Endothelial cell of umbilical vein (primary cell): Measurements from ENCODE around the gene JHY. TPM values are rescaled to one million over a fixed set of nuclear protein-coding genes. Genes with fewer than 3 reads are reported as not detected.

Experiments
- BruUV-seq: library from RNA; stranded (reverse); fragments of 400-500 nt; replicated peaks from 2 replicates; lab custom pipeline; 2021; lab: Mats Ljungman, UMichigan
- CTCF ChIA-PET: fragments of 300-600, 350-600 bp; sonication (Branson Sonifier 250); formaldehyde crosslinking; loops from one replicate; lab custom pipeline; 2021; ENCODE audit warnings: antibody characterized with exemption, inconsistent platforms; lab: Charles Lee
- POLR2A ChIA-PET: fragments of 300-600, 350-600 bp; sonication (Branson Sonifier 250); formaldehyde crosslinking; loops from one replicate; lab custom pipeline; 2021; ENCODE audit warnings: antibody characterized with exemption, inconsistent platforms; lab: Charles Lee
- DNase-seq: peaks from one replicate; pipeline ENCODE4 v3.0.0-alpha.2; 2011; ENCODE audit warnings: low read depth, low spot score
- FAIRE-seq: peaks from 2 replicates; lab custom pipeline; 2011; peaks lifted over from hg19 to GRCh38; lab: Jason Lieb, UNC
- H2AFZ ChIP-seq: 2 replicates; pipeline ENCODE4 v1.6.0; 2012; ENCODE audit warnings: low read depth, low read length, control low read depth, inconsistent platforms
- H3K27ac ChIP-seq: 2 replicates; pipeline ENCODE4 v1.5.1; 2011; ENCODE audit warnings: low read depth, mild to moderate bottlenecking, control low read depth, low read length, moderate library complexity; ENCODE audit not compliant: insufficient read depth
- H3K27me3 ChIP-seq, 2 experiments: 2 replicates each; pipeline versions ENCODE4 v1.6.0 to v1.6.1; 2011; ENCODE audit warnings: low read length in 2 of 2, mixed read lengths in 1 of 2; ENCODE audit not compliant: control insufficient read depth in 2 of 2, insufficient read depth in 2 of 2
- H3K36me3 ChIP-seq, 2 experiments: 2 replicates in 1 of 2; 3 replicates in 1 of 2; pipeline ENCODE4 v1.5.1; 2011; ENCODE audit warnings: low read length in 2 of 2, mild to moderate bottlenecking in 1 of 2, moderate library complexity in 1 of 2; ENCODE audit not compliant: control insufficient read depth in 2 of 2, insufficient read depth in 2 of 2; ENCODE audit errors: extremely low read depth in 1 of 2
- H3K4me1 ChIP-seq: 3 replicates; pipeline ENCODE4 v1.5.1; 2011; ENCODE audit warnings: mild to moderate bottlenecking, low read length; ENCODE audit not compliant: control insufficient read depth, insufficient read depth; ENCODE audit errors: extremely low read depth
- H3K4me2 ChIP-seq: 2 replicates; pipeline ENCODE4 v1.6.1; 2011; ENCODE audit warnings: low read length, control low read depth, mixed read lengths; ENCODE audit not compliant: insufficient read depth
- H3K4me3 ChIP-seq, 3 experiments: fragments of 200-600 bp in 1 of 3; sonication (generic), shearing (Covaris generic) in 1 of 3; replicated peaks in 1 of 3; 2 replicates each; pipeline ENCODE4 v1.5.1; 2011 to 2016; ENCODE audit warnings: control low read depth in 3 of 3, low read length in 3 of 3, mild to moderate bottlenecking in 2 of 3, inconsistent platforms in 1 of 3, low read depth in 1 of 3, moderate library complexity in 1 of 3; ENCODE audit not compliant: insufficient read depth in 1 of 3
- H3K79me2 ChIP-seq: 2 replicates; pipeline ENCODE4 v1.6.0; 2012; ENCODE audit warnings: low read length, inconsistent platforms; ENCODE audit not compliant: control insufficient read depth, insufficient read depth
- H3K9ac ChIP-seq: replicated peaks from 2 replicates; pipeline ENCODE3; 2011; ENCODE audit warnings: low read length, control low read depth; ENCODE audit not compliant: insufficient read depth; ENCODE audit errors: extremely low read depth
- H3K9me1 ChIP-seq: replicated peaks from 3 replicates; pipeline ENCODE4 v1.6.0; 2011; ENCODE audit warnings: mild to moderate bottlenecking, low read length; ENCODE audit not compliant: control insufficient read depth, insufficient read depth; ENCODE audit errors: extremely low read depth
- H3K9me3 ChIP-seq: replicated peaks from 2 replicates; pipeline ENCODE4 v1.5.1; 2012; ENCODE audit warnings: low read length, inconsistent platforms; ENCODE audit not compliant: control insufficient read depth, insufficient read depth
- H4K20me1 ChIP-seq: replicated peaks from 2 replicates; pipeline ENCODE3; 2011; ENCODE audit warnings: mild to moderate bottlenecking, low read length; ENCODE audit not compliant: control insufficient read depth, insufficient read depth; ENCODE audit errors: extremely low read depth
- EZH2 ChIP-seq: IDR thresholded peaks from 2 replicates; pipeline ENCODE4 v1.6.1; 2012; ENCODE audit warnings: borderline replicate concordance, low read depth, mild to moderate bottlenecking, moderate library complexity, low read length, inconsistent platforms; ENCODE audit not compliant: severe bottlenecking
- FOS ChIP-seq: IDR thresholded peaks from 2 replicates; pipeline ENCODE4 v1.6.1; 2011; ENCODE audit warnings: mild to moderate bottlenecking, low read length, moderate library complexity, borderline replicate concordance; ENCODE audit not compliant: insufficient read depth
- GATA2 ChIP-seq: IDR thresholded peaks from 2 replicates; pipeline ENCODE4 v1.7.0; 2011; ENCODE audit warnings: low read depth, mild to moderate bottlenecking, moderate library complexity, mixed read lengths, low read length; ENCODE audit not compliant: insufficient read length, insufficient read depth
- JUN ChIP-seq: IDR thresholded peaks from 2 replicates; pipeline ENCODE4 v1.6.1; 2011; ENCODE audit warnings: borderline replicate concordance, low read depth; ENCODE audit not compliant: insufficient read length, insufficient read depth
- MAX ChIP-seq: IDR thresholded peaks from 2 replicates; pipeline ENCODE4 v1.6.1; 2011; ENCODE audit not compliant: insufficient read depth, insufficient read length
- MYC ChIP-seq: IDR thresholded peaks from one replicate; pipeline ENCODE4 v1.6.1; 2011; ENCODE audit warnings: mild to moderate bottlenecking, low read depth, low read length
- POLR2A ChIP-seq: IDR thresholded peaks from 2 replicates; pipeline ENCODE4 v1.6.1; 2012; ENCODE audit warnings: low read depth, mild to moderate bottlenecking, control low read depth, low read length
- POLR2AphosphoS5 ChIP-seq: IDR thresholded peaks from 2 replicates; pipeline ENCODE4 v1.6.1; 2012; ENCODE audit warnings: low read depth, mild to moderate bottlenecking, control low read depth, low read length, moderate library complexity; ENCODE audit not compliant: insufficient read depth
- dilution Hi-C: fragments of 300-500 bp; cut with MboI; formaldehyde crosslinking; loops from one replicate; pipeline ENCODE4 v1.15.0; 2019; ENCODE audit warnings: low sequenced_read_pairs; ENCODE audit not compliant: extremely low pct_ligation_motif_present
- intact Hi-C: fragments of 100-400 bp; cut with micrococcal nuclease; formaldehyde crosslinking; loops from one replicate; pipeline ENCODE4 v1.10.0; 2022
- polyA plus RNA-seq, 4 experiments: library from polyadenylated mRNA; depleted of rRNA in 3 of 4; stranded (reverse) in 3 of 4; unstranded in 1 of 4; fragments of >200 nt; gene quantifications; 2 replicates each; pipeline versions ENCODE4 v1.2.1 to v1.2.3, GENCODE V29; 2011 to 2012; ENCODE audit warnings: missing spikeins in 1 of 4
- total RNA-seq: library from RNA; stranded (reverse); gene quantifications from 2 replicates; pipeline ENCODE4 v1.2.3, GENCODE V29; 2021
- TF ChIP-seq, protein P1 (sequence below), 2 donors: IDR thresholded peaks; 1 replicate in 1 of 2; 2 replicates in 1 of 2; pipeline ENCODE4 v1.5.1; 2011; ENCODE audit warnings: low read length in 2 of 2, mild to moderate bottlenecking in 2 of 2, moderate library complexity in 2 of 2, control low read depth in 1 of 2, inconsistent platforms in 1 of 2, low read depth in 1 of 2; ENCODE audit not compliant: insufficient read depth in 1 of 2; ENCODE audit errors: extremely low read depth in 1 of 2

The JHY gene
- total and polyA plus RNA-seq, 2 donors (not counting 3 experiments of a cell fraction or from before 2014, with no cell fraction given) = 1.8 to 3.9 TPM

GRCh38 chr11:122922893-122923292, 40.3 kb downstream of the JHY start:
- POLR2A ChIA-PET = no interaction called here
- DNase-seq (no peak), FAIRE-seq (no peak)
- Histone ChIP-seq H2AFZ (no peak overlapping the region), H3K79me2 (no peaks in the 10 kb centered on the region), H3K27me3 (no peaks in the 10 kb centered on the region), H3K9me1 (no peaks in the 10 kb centered on the region), H3K9me3 (no peaks in the 10 kb centered on the region), H3K4me1 (no peaks in the 10 kb centered on the region), H3K36me3 (no peaks in the 10 kb centered on the region), H4K20me1 (no peaks in the 10 kb centered on the region), H3K4me2 (no peak overlapping the region), H3K4me3 (no peak overlapping the region), H3K9ac (no peak overlapping the region), H3K27ac (no peak overlapping the region)
- intact Hi-C loops (no loop called here), dilution Hi-C loops (no loop called here)
- TF ChIP-seq, protein P1, sequence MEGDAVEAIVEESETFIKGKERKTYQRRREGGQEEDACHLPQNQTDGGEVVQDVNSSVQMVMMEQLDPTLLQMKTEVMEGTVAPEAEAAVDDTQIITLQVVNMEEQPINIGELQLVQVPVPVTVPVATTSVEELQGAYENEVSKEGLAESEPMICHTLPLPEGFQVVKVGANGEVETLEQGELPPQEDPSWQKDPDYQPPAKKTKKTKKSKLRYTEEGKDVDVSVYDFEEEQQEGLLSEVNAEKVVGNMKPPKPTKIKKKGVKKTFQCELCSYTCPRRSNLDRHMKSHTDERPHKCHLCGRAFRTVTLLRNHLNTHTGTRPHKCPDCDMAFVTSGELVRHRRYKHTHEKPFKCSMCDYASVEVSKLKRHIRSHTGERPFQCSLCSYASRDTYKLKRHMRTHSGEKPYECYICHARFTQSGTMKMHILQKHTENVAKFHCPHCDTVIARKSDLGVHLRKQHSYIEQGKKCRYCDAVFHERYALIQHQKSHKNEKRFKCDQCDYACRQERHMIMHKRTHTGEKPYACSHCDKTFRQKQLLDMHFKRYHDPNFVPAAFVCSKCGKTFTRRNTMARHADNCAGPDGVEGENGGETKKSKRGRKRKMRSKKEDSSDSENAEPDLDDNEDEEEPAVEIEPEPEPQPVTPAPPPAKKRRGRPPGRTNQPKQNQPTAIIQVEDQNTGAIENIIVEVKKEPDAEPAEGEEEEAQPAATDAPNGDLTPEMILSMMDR (IDR thresholded peaks at IDR 0.05; ENCODE audit: extremely low read depth in 1 of 2, insufficient read depth in 1 of 2, low read depth in 1 of 2, low read length in 2 of 2) = no peak
- no peak for TF ChIP-seq POLR2AphosphoS5
- TF ChIP-seq GATA2 = no peak
- no peak for TF ChIP-seq MAX
- TF ChIP-seq JUN = no peak
- no peak for TF ChIP-seq EZH2
- TF ChIP-seq MYC = no peak
- no peak for TF ChIP-seq POLR2A
- TF ChIP-seq FOS = no peak
- BruUV-seq = no TSS peak
- CTCF ChIA-PET = interaction anchor here (1.0 to 1.6 kb wide), 2 partner anchors 59 to 131 kb away, joined by 3 to 4 read pairs; no protein-coding TSS in a partner anchor
